Measurements from ENCODE around the gene PLCD3. TPM values are rescaled to one million over a fixed set of nuclear protein-coding genes. Genes with fewer than 3 reads are reported as not detected.
A peak's percentile ranks its signal among the peaks of the same experiment; 100 is the strongest.

The PLCD3 gene
- 34.2 and 36.5 TPM in 2 replicates for total RNA-seq
- long read RNA-seq, result 0 reads

DNA sequence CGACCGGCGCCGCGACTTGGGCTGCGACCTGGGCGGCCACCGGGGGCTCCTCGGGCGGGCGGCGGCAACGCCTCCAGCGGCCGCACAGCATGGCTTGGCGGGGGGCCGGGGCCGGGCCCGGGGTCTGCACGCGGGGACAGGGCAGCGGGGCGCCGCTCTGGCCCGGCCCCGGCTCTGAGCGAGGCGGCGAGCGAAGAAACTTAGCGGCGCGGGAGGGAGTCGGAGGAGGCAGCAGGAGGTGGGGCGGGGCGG, at the start of gene PLCD3:
TSS of gene PLCD3 (minus strand) at position 196 of the 252 bp plus-strand sequence. CDS start at position 91, 105 bp downstream.
- Mint-ChIP-seq H3K4me3 (peak within 1 kb of the TSS; percentile 91), H3K4me1 (peaks cover 17% of the 10 kb centered on the region), H3K27me3 (ENCODE audit: low read depth) (peaks cover 4% of the 10 kb centered on the region), H3K9me3 (no peaks in the 10 kb centered on the region), H3K36me3 (ENCODE audit: low read depth) (no peaks in the 10 kb centered on the region), H3K27ac (ENCODE audit: unreplicated experiment) (peak within 1 kb of the TSS; percentile 86)
- TF ChIP-seq, protein P1, sequence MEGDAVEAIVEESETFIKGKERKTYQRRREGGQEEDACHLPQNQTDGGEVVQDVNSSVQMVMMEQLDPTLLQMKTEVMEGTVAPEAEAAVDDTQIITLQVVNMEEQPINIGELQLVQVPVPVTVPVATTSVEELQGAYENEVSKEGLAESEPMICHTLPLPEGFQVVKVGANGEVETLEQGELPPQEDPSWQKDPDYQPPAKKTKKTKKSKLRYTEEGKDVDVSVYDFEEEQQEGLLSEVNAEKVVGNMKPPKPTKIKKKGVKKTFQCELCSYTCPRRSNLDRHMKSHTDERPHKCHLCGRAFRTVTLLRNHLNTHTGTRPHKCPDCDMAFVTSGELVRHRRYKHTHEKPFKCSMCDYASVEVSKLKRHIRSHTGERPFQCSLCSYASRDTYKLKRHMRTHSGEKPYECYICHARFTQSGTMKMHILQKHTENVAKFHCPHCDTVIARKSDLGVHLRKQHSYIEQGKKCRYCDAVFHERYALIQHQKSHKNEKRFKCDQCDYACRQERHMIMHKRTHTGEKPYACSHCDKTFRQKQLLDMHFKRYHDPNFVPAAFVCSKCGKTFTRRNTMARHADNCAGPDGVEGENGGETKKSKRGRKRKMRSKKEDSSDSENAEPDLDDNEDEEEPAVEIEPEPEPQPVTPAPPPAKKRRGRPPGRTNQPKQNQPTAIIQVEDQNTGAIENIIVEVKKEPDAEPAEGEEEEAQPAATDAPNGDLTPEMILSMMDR (conservative IDR thresholded peaks at IDR 0.05), result no peak
- no peak for DNase-seq (ENCODE audit: low read depth, low spot score)

GRCh38 chr17:45177563-45177962, 45.2 kb upstream of the PLCD3 start:
- TF ChIP-seq, protein P1 (conservative IDR thresholded peaks at IDR 0.05), result no peak
- no peaks in the 10 kb centered on the region for H3K27me3 Mint-ChIP-seq (ENCODE audit: low read depth)
- peak overlapping the region; percentile 35 for H3K27ac Mint-ChIP-seq (ENCODE audit: unreplicated experiment)
- H3K4me1 Mint-ChIP-seq, result peaks cover 22% of the 10 kb centered on the region
- H3K36me3 Mint-ChIP-seq (ENCODE audit: low read depth), result no peaks in the 10 kb centered on the region
- no peak for DNase-seq (ENCODE audit: low read depth, low spot score)
- H3K9me3 Mint-ChIP-seq, result no peaks in the 10 kb centered on the region
- H3K4me3 Mint-ChIP-seq, result no peak overlapping the region

GRCh38 chr17:45175759-45176115, 43.4 kb upstream of the PLCD3 start:
- H3K9me3 Mint-ChIP-seq, result no peaks in the 10 kb centered on the region
- H3K27ac Mint-ChIP-seq (ENCODE audit: unreplicated experiment), result peak overlapping the region; percentile 95
- H3K27me3 Mint-ChIP-seq (ENCODE audit: low read depth), result no peaks in the 10 kb centered on the region
- TF ChIP-seq, protein P1 (conservative IDR thresholded peaks at IDR 0.05), result no peak
- H3K4me3 Mint-ChIP-seq, result no peak overlapping the region
- no peak for DNase-seq (ENCODE audit: low read depth, low spot score)
- peaks cover 38% of the 10 kb centered on the region for H3K4me1 Mint-ChIP-seq
- H3K36me3 Mint-ChIP-seq (ENCODE audit: low read depth), result no peaks in the 10 kb centered on the region

GRCh38 chr17:45172541-45173286, 40.4 kb upstream of the PLCD3 start:
- DNase-seq (ENCODE audit: low read depth, low spot score), result peak; percentile 35

DNA sequence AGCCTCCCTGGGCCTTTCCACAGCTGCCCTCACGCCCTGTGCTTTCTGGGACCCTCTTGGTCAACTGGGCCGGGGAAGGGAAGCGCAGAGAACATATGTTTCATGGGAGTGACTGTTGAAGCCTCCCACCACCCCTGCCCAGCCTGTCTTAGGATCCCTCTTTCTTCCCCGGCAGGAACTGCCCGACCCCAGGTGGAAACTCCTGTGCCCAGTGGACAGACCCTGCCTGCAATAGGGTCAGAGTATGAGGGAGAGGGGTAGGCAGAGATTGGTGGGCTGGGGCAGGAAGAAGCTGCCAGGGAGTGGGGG, 39.9 kb upstream of the PLCD3 start:
- Mint-ChIP-seq H3K27me3 (ENCODE audit: low read depth) (no peaks in the 10 kb centered on the region), H3K9me3 (no peaks in the 10 kb centered on the region), H3K4me3 (no peak overlapping the region), H3K4me1 (peaks cover 35% of the 10 kb centered on the region), H3K27ac (ENCODE audit: unreplicated experiment) (peak overlapping the region; percentile 71), H3K36me3 (ENCODE audit: low read depth) (no peaks in the 10 kb centered on the region)
- TF ChIP-seq, protein P1 (conservative IDR thresholded peaks at IDR 0.05), result no peak
- DNase-seq (ENCODE audit: low read depth, low spot score), result no peak

More at GRCh38 chr17:45172541-45173286, 40.4 kb upstream of the PLCD3 start:
- Mint-ChIP-seq H3K36me3 (ENCODE audit: low read depth) (no peaks in the 10 kb centered on the region), H3K27me3 (ENCODE audit: low read depth) (no peaks in the 10 kb centered on the region), H3K9me3 (no peaks in the 10 kb centered on the region), H3K27ac (ENCODE audit: unreplicated experiment) (peak overlapping the region; percentile 94), H3K4me3 (no peak overlapping the region), H3K4me1 (peaks cover 38% of the 10 kb centered on the region)
- TF ChIP-seq, protein P1 (conservative IDR thresholded peaks at IDR 0.05), result no peak
